UCSD-AML1 (cell line): ENCODE results near the gene MTAP.

Source experiments
- DNase-seq: peaks from one replicate; lab custom pipeline; 2025; ENCODE audit not compliant: unreplicated experiment; lab: John Stamatoyannopoulos, UW

The MTAP gene

DNA sequence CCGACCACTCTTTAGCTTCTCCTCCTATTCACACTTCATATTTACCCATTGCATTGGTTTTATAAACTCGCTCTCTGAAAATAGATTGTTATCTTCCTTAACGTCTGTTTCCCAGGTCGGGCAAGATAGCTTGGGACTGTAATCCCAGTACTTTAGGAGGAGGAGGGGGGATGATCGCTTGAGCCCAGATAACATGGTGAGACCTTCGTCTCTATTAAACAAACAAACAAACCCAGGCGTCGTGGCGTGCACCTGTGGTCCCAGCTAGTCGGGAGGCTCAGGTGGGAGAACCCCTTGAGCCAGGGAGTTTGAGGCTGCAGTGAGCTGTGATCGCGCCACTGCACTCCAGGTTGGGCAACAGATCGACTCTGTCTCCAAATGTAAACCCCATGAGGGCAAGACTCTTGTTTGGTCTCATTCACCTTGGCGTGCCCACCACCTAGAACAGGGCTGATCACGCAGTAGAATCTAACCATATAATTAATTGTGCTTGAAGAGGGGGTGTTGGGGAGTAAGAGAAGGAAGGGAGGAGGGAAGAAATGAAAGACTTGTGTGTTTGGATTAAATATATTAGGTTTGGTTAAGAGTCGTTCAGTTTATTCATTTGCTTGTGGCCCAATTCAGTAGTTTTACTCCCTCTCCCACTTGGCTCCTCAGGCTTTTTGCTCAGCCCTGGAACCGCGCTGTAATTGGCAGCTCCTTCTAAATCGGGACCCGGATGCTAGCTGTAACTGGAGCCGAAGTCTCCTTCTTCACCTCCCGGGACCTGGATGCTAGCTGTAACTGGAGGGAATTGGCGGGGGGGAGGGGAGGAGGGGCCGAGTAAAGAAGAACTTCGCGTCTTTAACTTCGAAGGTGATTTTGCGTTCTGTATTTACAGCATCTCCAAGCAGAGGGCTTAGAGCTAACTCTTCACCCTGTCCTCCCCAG, 166.8 kb downstream of the MTAP start:
- DNase-seq = peak; percentile 5

DNA sequence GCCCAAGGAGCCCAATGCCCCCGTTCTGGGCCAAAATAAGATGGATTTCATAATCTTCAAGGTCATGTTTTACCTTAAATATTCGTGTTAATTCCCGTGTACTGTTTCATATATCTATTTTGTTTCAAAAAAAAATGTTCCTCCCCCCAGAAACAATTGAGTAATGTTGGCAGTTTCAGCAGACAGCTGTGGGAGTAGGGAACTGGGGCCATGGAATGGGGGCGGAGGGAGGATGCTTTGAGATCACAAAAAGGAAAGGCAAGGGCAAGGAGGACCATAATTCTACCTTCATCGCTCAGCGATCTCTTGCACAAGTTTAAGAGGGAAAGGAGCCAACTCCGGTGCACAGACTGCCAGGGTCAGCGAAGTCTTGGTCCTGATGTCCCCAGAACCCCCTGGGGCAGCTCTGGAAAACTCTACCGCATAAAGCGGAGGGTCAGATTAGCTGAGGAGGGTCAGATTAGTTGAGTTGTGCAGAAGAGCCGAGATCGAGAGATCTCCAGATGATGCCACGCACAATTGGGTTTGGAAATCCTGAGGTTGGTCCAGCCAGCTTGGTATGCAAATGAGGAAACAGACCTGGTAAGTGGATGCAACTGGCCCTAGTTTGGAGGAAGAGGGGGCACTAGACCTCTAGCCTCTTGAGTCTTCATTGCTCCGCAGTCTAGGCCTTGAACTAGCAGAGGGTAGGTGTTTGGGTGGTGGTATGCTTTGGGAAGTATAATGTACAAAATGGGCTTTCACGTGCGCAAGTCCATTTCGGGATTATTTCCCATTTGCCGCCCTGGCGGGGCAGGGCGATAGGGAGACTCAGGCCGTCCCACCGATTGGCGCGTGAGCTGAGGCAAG, 167.7 kb downstream of the MTAP start:
- peak; percentile 4 for DNase-seq

DNA sequence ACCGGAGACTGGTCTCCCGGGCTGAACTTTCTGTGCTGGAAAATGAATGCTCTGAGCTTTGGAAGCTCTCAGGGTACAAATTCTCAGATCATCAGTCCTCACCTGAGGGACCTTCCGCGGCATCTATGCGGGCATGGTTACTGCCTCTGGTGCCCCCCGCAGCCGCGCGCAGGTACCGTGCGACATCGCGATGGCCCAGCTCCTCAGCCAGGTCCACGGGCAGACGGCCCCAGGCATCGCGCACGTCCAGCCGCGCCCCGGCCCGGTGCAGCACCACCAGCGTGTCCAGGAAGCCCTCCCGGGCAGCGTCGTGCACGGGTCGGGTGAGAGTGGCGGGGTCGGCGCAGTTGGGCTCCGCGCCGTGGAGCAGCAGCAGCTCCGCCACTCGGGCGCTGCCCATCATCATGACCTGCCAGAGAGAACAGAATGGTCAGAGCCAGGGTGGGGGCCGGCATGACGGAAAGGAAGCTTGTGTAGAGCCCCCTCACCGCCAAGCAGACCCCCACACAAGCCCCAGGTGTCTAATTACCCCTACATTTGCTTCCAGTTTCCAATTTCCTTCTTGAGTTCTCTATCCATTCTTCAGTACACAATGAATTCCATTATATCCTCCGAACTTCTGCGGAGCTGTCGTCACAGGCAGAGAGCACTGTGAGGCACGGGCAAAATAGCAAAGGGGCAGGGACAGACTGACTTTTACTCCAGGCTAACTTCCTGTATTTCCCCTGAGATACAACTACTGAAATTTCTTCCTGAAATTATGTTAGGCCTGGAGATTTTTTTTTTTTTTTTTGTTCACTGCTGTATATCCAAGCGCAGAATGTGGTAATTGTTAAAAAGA, 168.6 kb downstream of the MTAP start:
- DNase-seq = no peak

DNA sequence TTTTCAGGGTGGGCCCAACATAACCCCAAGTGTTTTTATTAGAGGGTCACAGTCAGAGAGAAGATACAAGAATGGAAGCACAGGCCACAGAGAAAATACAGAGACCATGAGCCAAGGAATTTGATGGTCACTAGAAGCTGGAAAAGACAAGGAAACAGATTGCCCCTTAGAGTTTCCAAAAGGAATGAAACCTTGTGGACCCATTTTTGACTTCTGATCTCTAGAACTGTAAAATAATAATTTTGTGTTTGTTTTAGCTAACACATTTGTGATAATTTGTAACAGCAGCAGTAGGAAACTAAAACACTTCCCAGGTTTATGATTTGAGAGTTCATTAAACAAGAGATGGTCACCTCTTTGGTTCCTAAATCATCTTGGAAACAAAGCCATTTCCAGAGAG, 169.9 kb downstream of the MTAP start:
- DNase-seq = no peak

DNA sequence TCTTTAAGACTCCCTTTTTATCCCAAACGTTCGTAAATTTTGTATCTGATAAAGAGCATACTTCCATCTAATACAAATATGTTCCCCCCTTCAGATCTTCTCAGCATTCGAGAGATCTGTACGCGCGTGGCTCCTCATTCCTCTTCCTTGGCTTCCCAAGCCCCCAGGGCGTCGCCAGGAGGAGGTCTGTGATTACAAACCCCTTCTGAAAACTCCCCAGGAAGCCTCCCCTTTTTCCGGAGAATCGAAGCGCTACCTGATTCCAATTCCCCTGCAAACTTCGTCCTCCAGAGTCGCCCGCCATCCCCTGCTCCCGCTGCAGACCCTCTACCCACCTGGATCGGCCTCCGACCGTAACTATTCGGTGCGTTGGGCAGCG, 171.9 kb downstream of the MTAP start:
- no peak for DNase-seq

DNA sequence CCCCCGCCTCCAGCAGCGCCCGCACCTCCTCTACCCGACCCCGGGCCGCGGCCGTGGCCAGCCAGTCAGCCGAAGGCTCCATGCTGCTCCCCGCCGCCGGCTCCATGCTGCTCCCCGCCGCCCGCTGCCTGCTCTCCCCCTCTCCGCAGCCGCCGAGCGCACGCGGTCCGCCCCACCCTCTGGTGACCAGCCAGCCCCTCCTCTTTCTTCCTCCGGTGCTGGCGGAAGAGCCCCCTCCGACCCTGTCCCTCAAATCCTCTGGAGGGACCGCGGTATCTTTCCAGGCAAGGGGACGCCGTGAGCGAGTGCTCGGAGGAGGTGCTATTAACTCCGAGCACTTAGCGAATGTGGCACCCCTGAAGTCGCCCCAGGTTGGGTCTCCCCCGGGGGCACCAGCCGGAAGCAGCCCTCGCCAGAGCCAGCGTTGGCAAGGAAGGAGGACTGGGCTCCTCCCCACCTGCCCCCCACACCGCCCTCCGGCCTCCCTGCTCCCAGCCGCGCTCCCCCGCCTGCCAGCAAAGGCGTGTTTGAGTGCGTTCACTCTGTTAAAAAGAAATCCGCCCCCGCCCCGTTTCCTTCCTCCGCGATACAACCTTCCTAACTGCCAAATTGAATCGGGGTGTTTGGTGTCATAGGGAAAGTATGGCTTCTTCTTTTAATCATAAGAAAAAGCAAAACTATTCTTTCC, 172.4 kb downstream of the MTAP start:
- DNase-seq = peak; percentile 60

DNA sequence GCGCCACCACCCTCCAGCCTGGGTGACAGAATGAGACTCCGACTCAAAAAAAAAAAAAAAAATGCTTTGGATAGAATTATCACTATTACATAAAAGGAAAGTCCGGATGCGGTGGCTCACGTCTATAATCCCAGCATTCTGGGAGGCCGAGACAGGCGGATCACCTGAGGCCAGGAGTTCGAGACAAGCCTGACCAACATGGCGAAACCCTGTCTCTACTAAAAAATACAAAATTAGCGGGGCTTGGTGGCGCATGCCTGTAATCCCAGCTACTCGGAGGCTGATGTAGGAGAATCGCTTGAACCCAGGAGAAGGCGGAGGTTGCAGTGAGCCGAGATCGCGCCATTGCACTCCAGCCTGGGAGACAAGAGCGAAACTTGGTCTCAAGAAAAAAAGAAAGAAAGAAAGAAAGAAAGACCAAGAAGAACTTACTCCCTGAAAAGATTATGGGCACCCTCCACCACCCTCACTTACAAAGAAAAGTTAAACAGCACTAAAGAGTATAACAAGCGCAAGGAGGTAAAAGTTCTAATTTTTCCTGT, 174.0 kb downstream of the MTAP start:
- no peak for DNase-seq

DNA sequence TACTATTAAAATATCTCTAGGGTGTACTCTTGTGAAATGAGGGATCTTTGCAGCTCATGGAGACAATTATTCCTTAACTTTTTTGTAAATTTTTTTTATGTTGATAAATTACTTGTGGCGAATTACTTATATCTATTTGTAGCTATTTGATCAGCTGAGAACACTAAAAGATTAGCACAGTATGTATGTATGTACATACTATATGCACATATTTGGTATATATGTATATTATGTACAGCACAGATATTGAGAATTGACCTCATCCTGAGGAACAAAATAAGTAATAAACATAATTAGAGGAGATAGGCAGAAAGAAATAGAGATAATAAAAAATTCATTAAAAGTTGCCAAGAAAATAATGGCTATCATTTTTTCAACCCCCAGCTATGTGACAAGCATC, 180.0 kb downstream of the MTAP start:
- DNase-seq = no peak

DNA sequence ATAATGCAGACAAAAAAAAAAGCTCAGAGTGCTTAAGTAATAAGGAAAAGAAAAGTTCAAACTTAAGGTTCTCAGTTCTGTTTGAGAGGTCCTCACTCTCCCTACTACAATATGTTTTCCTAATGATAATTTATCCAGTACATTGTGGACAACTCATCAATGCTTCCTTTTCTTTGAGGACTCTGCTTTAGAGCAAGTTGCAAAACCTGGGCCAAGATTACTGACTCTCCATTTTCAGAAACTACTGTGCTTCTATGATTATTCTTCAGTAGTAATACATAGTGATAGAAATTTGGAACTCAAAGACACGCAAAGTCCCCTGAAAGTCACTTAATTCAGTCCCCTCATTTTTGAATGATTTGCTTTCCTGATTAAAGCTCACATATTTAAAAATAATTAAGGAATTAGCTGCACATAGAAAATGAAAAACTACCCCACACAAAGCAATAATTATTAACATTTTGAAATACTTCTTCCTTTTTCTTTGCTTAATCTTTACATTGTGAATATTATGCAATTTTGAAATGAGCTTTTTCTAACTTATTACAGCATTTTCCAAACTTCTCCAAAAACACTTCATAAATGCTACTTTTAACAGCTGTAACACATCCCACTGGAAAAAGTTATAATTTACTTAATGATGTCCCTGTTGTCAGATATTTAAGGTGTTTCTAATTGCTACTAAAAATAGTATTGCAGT, 180.6 kb downstream of the MTAP start:
- no peak for DNase-seq

DNA sequence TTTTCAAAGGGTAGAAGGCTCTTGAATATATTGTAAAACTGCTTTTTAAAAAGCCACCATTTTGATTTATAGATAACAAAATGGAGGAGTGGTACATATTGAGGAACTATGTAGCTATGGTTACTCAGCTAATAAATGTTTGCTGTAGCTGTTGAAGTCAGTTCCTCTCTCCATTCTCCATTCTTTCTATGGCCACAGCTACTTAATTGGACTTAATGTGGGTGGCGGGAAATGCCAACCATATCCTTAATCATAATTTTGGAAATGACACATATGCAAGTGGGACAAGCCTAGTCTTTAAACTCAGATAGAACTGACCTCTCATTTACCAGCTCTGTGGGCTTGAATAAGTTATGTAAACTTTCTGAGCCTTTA, 181.1 kb downstream of the MTAP start:
- no peak for DNase-seq

DNA sequence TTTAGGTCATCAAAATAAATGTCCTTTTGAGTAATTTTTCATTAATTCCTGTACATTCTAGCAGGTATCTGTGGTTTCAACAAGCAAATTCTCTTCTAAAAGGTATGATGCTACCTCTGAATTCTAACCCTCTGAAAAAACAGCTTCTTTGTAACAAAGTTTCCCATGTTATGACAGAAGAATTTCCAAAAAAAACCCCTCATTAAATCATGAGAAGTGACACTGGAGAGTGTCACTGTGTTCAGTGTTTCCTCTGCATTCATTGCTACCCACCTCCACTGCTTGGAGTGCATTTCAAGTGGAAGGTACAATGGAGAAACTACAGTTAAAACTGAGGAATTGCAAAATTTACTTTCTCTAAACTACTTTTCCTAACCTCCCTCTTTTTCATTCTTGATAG, 181.7 kb downstream of the MTAP start:
- DNase-seq = no peak

DNA sequence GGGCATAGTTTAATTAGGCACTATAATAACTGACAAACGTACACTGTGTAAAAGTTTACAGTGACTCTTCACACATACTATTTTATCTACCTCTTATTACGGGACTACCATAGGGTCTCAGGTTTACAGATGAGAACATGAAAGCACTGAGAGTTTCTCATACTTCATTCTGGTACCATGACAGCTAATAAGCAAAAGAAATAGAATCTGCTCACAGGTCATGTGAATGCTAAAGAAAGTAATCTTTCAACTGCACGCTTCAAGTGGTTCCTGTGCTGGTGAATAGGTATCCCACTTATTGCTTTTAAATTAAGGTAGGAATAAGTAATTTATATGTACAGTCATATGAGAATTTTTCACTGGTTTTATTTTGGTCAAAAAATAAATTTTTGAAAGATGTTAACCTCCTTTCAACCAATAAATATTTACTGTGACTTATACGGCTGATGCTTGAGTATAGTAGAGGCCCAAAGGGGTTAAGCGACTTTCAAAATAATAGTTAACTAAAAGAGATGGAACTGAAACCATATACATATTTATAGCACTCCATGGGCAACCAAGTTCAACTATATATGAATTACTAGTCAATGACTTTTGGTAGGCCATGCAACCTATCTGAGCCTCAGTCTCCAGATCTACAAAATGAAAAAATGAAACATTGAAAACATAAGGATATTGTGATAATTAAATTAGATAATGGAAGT, 183.7 kb downstream of the MTAP start:
- no peak for DNase-seq
